Endothelial cell of umbilical vein (primary cell): ENCODE results near the gene PDCD1. TPM values are rescaled to one million over a fixed set of nuclear protein-coding genes. Genes with fewer than 3 reads are reported as not detected.

Source experiments
- BruUV-seq: library from RNA; stranded (reverse); fragments of 400-500 nt; replicated peaks from 2 replicates; lab custom pipeline; 2021; lab: Mats Ljungman, UMichigan
- CTCF ChIA-PET: fragments of 300-600, 350-600 bp; sonication (Branson Sonifier 250); formaldehyde crosslinking; loops from one replicate; lab custom pipeline; 2021; ENCODE audit warnings: antibody characterized with exemption, inconsistent platforms; lab: Charles Lee
- POLR2A ChIA-PET: fragments of 300-600, 350-600 bp; sonication (Branson Sonifier 250); formaldehyde crosslinking; loops from one replicate; lab custom pipeline; 2021; ENCODE audit warnings: antibody characterized with exemption, inconsistent platforms; lab: Charles Lee
- DNase-seq: peaks from one replicate; pipeline ENCODE4 v3.0.0-alpha.2; 2011; ENCODE audit warnings: low read depth, low spot score
- FAIRE-seq: peaks from 2 replicates; lab custom pipeline; 2011; peaks lifted over from hg19 to GRCh38; lab: Jason Lieb, UNC
- H2AFZ ChIP-seq: 2 replicates; pipeline ENCODE4 v1.6.0; 2012; ENCODE audit warnings: low read depth, low read length, control low read depth, inconsistent platforms
- H3K27ac ChIP-seq: 2 replicates; pipeline ENCODE4 v1.5.1; 2011; ENCODE audit warnings: low read depth, mild to moderate bottlenecking, control low read depth, low read length, moderate library complexity; ENCODE audit not compliant: insufficient read depth
- H3K27me3 ChIP-seq, 2 experiments: 2 replicates each; pipeline versions ENCODE4 v1.6.0 to v1.6.1; 2011; ENCODE audit warnings: low read length in 2 of 2, mixed read lengths in 1 of 2; ENCODE audit not compliant: control insufficient read depth in 2 of 2, insufficient read depth in 2 of 2
- H3K36me3 ChIP-seq, 2 experiments: 2 replicates in 1 of 2; 3 replicates in 1 of 2; pipeline ENCODE4 v1.5.1; 2011; ENCODE audit warnings: low read length in 2 of 2, mild to moderate bottlenecking in 1 of 2, moderate library complexity in 1 of 2; ENCODE audit not compliant: control insufficient read depth in 2 of 2, insufficient read depth in 2 of 2; ENCODE audit errors: extremely low read depth in 1 of 2
- H3K4me1 ChIP-seq: 3 replicates; pipeline ENCODE4 v1.5.1; 2011; ENCODE audit warnings: mild to moderate bottlenecking, low read length; ENCODE audit not compliant: control insufficient read depth, insufficient read depth; ENCODE audit errors: extremely low read depth
- H3K4me2 ChIP-seq: 2 replicates; pipeline ENCODE4 v1.6.1; 2011; ENCODE audit warnings: low read length, control low read depth, mixed read lengths; ENCODE audit not compliant: insufficient read depth
- H3K4me3 ChIP-seq, 3 experiments: fragments of 200-600 bp in 1 of 3; sonication (generic), shearing (Covaris generic) in 1 of 3; replicated peaks in 1 of 3; 2 replicates each; pipeline ENCODE4 v1.5.1; 2011 to 2016; ENCODE audit warnings: control low read depth in 3 of 3, low read length in 3 of 3, mild to moderate bottlenecking in 2 of 3, inconsistent platforms in 1 of 3, low read depth in 1 of 3, moderate library complexity in 1 of 3; ENCODE audit not compliant: insufficient read depth in 1 of 3
- H3K79me2 ChIP-seq: 2 replicates; pipeline ENCODE4 v1.6.0; 2012; ENCODE audit warnings: low read length, inconsistent platforms; ENCODE audit not compliant: control insufficient read depth, insufficient read depth
- H3K9ac ChIP-seq: replicated peaks from 2 replicates; pipeline ENCODE3; 2011; ENCODE audit warnings: low read length, control low read depth; ENCODE audit not compliant: insufficient read depth; ENCODE audit errors: extremely low read depth
- H3K9me1 ChIP-seq: replicated peaks from 3 replicates; pipeline ENCODE4 v1.6.0; 2011; ENCODE audit warnings: mild to moderate bottlenecking, low read length; ENCODE audit not compliant: control insufficient read depth, insufficient read depth; ENCODE audit errors: extremely low read depth
- H3K9me3 ChIP-seq: replicated peaks from 2 replicates; pipeline ENCODE4 v1.5.1; 2012; ENCODE audit warnings: low read length, inconsistent platforms; ENCODE audit not compliant: control insufficient read depth, insufficient read depth
- H4K20me1 ChIP-seq: replicated peaks from 2 replicates; pipeline ENCODE3; 2011; ENCODE audit warnings: mild to moderate bottlenecking, low read length; ENCODE audit not compliant: control insufficient read depth, insufficient read depth; ENCODE audit errors: extremely low read depth
- CTCF ChIP-seq, 2 donors: IDR thresholded peaks; 1 replicate in 1 of 2; 2 replicates in 1 of 2; pipeline ENCODE4 v1.5.1; 2011; ENCODE audit warnings: low read length in 2 of 2, mild to moderate bottlenecking in 2 of 2, moderate library complexity in 2 of 2, control low read depth in 1 of 2, inconsistent platforms in 1 of 2, low read depth in 1 of 2; ENCODE audit not compliant: insufficient read depth in 1 of 2; ENCODE audit errors: extremely low read depth in 1 of 2
- EZH2 ChIP-seq: IDR thresholded peaks from 2 replicates; pipeline ENCODE4 v1.6.1; 2012; ENCODE audit warnings: borderline replicate concordance, low read depth, mild to moderate bottlenecking, moderate library complexity, low read length, inconsistent platforms; ENCODE audit not compliant: severe bottlenecking
- FOS ChIP-seq: IDR thresholded peaks from 2 replicates; pipeline ENCODE4 v1.6.1; 2011; ENCODE audit warnings: mild to moderate bottlenecking, low read length, moderate library complexity, borderline replicate concordance; ENCODE audit not compliant: insufficient read depth
- GATA2 ChIP-seq: IDR thresholded peaks from 2 replicates; pipeline ENCODE4 v1.7.0; 2011; ENCODE audit warnings: low read depth, mild to moderate bottlenecking, moderate library complexity, mixed read lengths, low read length; ENCODE audit not compliant: insufficient read length, insufficient read depth
- JUN ChIP-seq: IDR thresholded peaks from 2 replicates; pipeline ENCODE4 v1.6.1; 2011; ENCODE audit warnings: borderline replicate concordance, low read depth; ENCODE audit not compliant: insufficient read length, insufficient read depth
- MAX ChIP-seq: IDR thresholded peaks from 2 replicates; pipeline ENCODE4 v1.6.1; 2011; ENCODE audit not compliant: insufficient read depth, insufficient read length
- MYC ChIP-seq: IDR thresholded peaks from one replicate; pipeline ENCODE4 v1.6.1; 2011; ENCODE audit warnings: mild to moderate bottlenecking, low read depth, low read length
- POLR2A ChIP-seq: IDR thresholded peaks from 2 replicates; pipeline ENCODE4 v1.6.1; 2012; ENCODE audit warnings: low read depth, mild to moderate bottlenecking, control low read depth, low read length
- POLR2AphosphoS5 ChIP-seq: IDR thresholded peaks from 2 replicates; pipeline ENCODE4 v1.6.1; 2012; ENCODE audit warnings: low read depth, mild to moderate bottlenecking, control low read depth, low read length, moderate library complexity; ENCODE audit not compliant: insufficient read depth
- dilution Hi-C: fragments of 300-500 bp; cut with MboI; formaldehyde crosslinking; loops from one replicate; pipeline ENCODE4 v1.15.0; 2019; ENCODE audit warnings: low sequenced_read_pairs; ENCODE audit not compliant: extremely low pct_ligation_motif_present
- intact Hi-C: fragments of 100-400 bp; cut with micrococcal nuclease; formaldehyde crosslinking; loops from one replicate; pipeline ENCODE4 v1.10.0; 2022
- polyA plus RNA-seq, 4 experiments: library from polyadenylated mRNA; depleted of rRNA in 3 of 4; stranded (reverse) in 3 of 4; unstranded in 1 of 4; fragments of >200 nt; gene quantifications; 2 replicates each; pipeline versions ENCODE4 v1.2.1 to v1.2.3, GENCODE V29; 2011 to 2012; ENCODE audit warnings: missing spikeins in 1 of 4
- total RNA-seq: library from RNA; stranded (reverse); gene quantifications from 2 replicates; pipeline ENCODE4 v1.2.3, GENCODE V29; 2021

The PDCD1 gene
- total and polyA plus RNA-seq, 2 donors (not counting 3 experiments of a cell fraction or from before 2014, with no cell fraction given): not detected

DNA sequence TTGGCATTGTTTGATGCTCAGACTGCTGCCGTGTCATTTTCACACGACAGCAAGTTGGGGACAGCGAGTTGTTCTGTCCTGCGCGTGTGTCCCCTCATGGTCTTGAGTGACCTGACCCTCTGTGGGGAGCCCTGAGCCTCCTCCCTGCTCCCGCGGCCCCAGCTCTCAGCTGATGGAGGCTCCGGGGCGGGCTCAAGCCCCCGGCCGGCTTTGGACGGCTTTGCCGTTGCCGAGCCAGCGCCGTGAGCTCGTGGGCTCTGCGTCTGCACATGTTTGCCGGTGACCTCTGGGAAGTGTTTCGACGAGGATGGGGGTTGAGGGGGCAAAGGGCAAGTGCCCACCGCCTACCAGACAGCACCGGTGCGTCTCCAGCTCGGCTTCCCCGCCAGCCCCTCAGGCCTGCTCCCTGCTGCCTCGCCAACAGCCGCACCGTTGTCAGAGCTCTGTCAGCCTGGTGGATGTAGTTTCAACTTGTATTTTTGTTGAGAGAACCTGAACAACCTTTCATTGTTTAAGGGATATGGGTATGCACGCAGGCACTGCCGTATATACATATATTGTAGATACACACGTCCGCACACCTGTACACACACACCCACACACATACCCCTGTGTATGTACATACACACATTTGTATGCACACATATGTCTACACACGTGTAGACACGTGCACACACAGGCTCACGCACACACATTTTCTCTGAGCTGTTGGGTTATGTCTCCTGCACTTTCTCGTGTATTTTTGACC is 13.7 kb downstream of the PDCD1 start:
- no peak overlapping the region for H3K9ac ChIP-seq
- ChIA-PET POLR2A (no interaction called here), CTCF (interaction anchor here (1.0 kb wide), 1 partner anchor 15 kb away, joined by 4 read pairs; no protein-coding TSS in a partner anchor)
- H4K20me1 ChIP-seq: no peaks in the 10 kb centered on the region
- no peak for DNase-seq
- BruUV-seq: no TSS peak
- H3K4me3 ChIP-seq: no peak overlapping the region
- no peaks in the 10 kb centered on the region for H3K36me3 ChIP-seq
- peaks cover 7% of the 10 kb centered on the region for H3K4me1 ChIP-seq
- FAIRE-seq: no peak
- TF ChIP-seq JUN (no peak), MYC (no peak), FOS (no peak), EZH2 (no peak), GATA2 (no peak), MAX (no peak), POLR2A (no peak), POLR2AphosphoS5 (no peak), CTCF (IDR thresholded peaks at IDR 0.05; ENCODE audit: extremely low read depth in 1 of 2, insufficient read depth in 1 of 2, low read depth in 1 of 2, low read length in 2 of 2) (no peak)
- no peak overlapping the region for H3K4me2 ChIP-seq
- no peaks in the 10 kb centered on the region for H3K79me2 ChIP-seq
- H3K27ac ChIP-seq: no peak overlapping the region
- H2AFZ ChIP-seq: no peak overlapping the region
- intact Hi-C loops (no loop called here), dilution Hi-C loops (no loop called here)
- peaks cover 0 to 4% of the 10 kb centered on the region in 2 experiments for H3K27me3 ChIP-seq
- H3K9me1 ChIP-seq: no peaks in the 10 kb centered on the region
- no peaks in the 10 kb centered on the region for H3K9me3 ChIP-seq
